GM12872 (cell line): Measurements from ENCODE around the gene RAB9A.

Source experiments
- TF ChIP-seq, protein P1 (sequence below): IDR thresholded peaks from 3 replicates; pipeline ENCODE4 v1.5.1; 2011; ENCODE audit warnings: low read depth, mild to moderate bottlenecking, low read length, moderate library complexity; ENCODE audit not compliant: insufficient read depth

The RAB9A gene

DNA sequence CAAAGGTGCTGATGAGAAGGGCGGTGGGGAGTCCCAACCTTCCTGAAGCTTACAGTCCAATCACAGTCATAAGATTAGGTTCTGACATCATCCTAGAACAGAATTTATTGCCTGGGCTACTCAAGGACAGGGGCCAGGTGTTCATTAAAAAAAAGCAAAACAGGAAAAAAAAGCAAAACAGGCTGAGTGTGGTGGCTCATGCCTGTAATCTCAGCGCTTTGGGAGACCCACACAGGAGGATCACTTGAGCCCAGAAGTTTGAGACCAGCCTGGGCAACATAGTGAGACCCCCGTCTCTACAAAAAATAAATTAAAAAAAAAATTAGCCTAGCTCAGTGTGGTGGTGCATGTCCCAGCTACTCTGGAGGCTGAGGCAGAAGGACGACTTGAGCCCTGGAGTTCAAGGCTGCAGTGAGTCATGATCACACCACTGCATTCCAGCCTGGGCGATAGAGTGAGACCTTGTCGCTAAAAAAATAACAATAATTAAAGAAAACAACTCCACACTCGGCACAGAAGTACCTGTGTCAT lies 3.0 kb downstream of the RAB9A start:
- TF ChIP-seq, protein P1, sequence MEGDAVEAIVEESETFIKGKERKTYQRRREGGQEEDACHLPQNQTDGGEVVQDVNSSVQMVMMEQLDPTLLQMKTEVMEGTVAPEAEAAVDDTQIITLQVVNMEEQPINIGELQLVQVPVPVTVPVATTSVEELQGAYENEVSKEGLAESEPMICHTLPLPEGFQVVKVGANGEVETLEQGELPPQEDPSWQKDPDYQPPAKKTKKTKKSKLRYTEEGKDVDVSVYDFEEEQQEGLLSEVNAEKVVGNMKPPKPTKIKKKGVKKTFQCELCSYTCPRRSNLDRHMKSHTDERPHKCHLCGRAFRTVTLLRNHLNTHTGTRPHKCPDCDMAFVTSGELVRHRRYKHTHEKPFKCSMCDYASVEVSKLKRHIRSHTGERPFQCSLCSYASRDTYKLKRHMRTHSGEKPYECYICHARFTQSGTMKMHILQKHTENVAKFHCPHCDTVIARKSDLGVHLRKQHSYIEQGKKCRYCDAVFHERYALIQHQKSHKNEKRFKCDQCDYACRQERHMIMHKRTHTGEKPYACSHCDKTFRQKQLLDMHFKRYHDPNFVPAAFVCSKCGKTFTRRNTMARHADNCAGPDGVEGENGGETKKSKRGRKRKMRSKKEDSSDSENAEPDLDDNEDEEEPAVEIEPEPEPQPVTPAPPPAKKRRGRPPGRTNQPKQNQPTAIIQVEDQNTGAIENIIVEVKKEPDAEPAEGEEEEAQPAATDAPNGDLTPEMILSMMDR = no peak

DNA sequence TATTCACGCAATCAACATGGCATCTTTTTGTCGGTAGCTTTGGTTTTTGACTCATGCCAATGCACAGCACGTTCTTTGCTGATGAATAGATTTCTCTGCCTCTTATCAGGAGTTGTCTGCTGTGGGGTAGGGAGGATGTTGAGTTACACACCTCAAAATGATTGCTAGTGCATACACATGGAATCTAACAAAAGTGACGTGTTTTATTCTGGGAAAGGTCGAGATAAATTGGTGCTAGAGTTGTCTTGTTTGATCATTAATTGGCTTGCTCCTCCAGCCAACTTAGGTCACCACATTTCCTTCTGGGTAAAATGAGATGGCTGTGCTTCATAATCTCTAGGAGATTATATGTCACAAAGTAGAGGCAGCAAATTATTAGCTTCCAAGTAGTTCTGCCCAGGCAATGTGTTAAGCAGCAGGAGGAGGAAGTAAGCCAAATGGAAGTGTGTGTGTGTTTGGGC lies 3.9 kb downstream of the RAB9A start:
- TF ChIP-seq, protein P1 = no peak

DNA sequence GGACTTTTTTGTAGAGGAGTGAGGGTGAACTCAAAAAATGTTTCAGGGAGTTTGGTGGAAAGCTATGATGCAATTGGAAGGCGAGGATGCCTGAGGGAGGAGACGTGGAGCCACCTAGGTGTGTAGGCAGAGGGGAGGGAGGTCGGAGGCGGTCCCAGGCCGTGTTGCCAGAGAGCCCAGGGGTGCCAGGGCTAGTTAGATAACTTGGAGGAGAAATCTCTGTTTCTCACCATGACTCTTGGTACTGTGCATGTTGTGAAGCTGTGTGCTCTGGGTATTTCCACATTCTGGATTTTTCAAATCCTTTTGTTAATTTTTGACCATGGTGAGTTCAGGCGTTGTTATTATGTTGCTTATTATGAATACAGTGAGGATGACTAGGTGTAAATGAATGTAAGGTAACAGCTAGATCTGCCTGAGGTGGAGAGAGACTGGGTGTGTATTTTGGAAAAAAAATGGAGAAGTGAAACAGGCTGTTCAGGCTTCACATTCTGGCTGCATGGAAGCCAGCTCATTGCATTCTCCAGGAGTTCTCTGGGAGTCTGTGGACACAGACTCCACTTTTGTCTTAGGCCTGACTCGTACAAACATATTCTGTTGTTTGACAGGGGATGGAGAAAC lies 4.5 kb downstream of the RAB9A start:
- TF ChIP-seq, protein P1 = no peak

DNA sequence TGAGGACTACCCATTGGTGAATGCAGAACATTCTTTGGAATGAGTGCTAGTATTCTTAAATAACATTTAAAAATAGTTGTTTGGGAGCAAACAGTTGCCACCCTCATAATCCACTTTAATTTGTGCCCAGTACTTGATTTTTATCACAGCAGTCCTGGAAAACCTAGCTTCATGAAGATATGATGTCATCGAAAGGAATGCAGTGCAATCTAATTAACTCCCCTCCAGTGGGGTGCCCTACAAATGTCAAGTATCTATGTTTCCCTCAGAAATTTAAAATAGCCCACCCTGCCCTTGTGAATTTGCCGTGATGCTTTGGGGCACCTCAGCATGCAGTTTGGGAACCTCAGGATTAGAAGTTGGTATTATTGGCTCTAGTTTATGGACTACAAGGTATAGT lies 5.4 kb downstream of the RAB9A start:
- TF ChIP-seq, protein P1 = no peak

DNA sequence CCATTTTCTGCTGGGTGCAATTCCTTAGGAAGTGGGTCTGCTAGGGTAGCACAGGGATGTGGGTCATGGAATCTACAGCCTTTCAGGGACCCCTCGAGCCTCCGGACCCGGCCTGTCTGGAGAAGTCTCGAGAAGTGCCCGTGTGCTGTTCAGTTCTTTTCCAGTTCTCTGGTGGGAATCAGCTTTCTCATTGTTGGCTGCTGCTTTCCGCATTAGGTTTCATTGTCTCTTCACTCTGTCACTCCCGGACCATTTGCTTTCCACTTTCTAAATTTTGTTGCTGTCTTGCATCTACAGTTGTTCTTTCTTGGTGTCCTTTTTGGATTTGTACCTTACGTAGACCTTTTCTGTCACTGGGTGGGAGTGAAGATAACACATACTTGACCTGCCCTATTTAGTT lies 6.1 kb downstream of the RAB9A start:
- TF ChIP-seq, protein P1 = no peak

DNA sequence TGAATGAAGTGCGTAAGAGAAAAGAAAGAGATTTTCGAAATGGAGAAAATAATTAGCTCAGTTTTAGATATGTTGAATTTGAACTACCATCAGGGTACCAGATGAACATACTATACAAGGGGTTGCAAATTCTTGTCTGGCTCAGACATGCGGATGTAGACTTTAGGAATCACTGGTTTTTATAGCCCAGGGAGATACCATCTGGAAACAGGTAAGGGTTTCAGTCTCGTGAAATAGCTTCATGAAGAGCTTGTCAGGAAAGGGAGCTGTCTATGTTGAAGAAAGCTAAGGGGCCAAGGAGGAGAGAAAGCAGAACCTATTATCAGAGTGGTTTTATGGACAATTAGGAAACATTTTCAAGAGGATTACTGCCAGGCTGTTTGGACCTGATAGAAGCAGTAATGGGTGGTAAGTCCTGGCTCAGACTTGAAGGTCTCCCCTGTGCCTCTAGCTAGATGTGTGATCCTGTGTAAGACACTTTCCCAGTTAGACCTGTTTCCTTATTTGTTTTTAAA lies 6.7 kb downstream of the RAB9A start:
- TF ChIP-seq, protein P1 = no peak

DNA sequence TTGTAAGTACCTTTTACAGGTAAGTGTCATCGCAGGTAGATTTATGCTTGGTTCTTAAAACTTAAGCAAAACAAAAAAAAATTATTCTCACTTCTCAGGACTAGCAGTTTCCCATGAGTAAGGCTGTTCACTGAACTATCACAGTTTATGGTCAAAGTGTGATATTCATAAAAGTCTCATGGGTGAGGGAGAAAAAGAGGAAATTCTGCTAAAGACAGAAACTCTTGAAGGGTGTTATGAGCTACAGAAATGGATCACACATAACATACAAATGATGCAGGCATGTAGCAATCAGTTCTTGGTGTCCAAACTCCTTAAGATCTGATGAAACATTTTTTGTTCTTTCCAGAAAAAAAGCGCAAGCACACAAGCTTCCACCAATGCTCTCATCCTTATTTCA lies 8.5 kb downstream of the RAB9A start:
- TF ChIP-seq, protein P1 = no peak
